ENCODE measurements around the gene NRTN.

The NRTN gene

GRCh38 chr19:5826531-5827341, 21.9 kb downstream of the NRTN start:
- peak; percentile 71 for DNase-seq (ENCODE audit: low spot score)
- TF ChIP-seq, protein P1, sequence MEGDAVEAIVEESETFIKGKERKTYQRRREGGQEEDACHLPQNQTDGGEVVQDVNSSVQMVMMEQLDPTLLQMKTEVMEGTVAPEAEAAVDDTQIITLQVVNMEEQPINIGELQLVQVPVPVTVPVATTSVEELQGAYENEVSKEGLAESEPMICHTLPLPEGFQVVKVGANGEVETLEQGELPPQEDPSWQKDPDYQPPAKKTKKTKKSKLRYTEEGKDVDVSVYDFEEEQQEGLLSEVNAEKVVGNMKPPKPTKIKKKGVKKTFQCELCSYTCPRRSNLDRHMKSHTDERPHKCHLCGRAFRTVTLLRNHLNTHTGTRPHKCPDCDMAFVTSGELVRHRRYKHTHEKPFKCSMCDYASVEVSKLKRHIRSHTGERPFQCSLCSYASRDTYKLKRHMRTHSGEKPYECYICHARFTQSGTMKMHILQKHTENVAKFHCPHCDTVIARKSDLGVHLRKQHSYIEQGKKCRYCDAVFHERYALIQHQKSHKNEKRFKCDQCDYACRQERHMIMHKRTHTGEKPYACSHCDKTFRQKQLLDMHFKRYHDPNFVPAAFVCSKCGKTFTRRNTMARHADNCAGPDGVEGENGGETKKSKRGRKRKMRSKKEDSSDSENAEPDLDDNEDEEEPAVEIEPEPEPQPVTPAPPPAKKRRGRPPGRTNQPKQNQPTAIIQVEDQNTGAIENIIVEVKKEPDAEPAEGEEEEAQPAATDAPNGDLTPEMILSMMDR (IDR thresholded peaks at IDR 0.05; ENCODE audit: extremely low read depth, missing control alignments), result no peak

GRCh38 chr19:5827342-5827890, 22.5 kb downstream of the NRTN start:
- TF ChIP-seq, protein P1 (IDR thresholded peaks at IDR 0.05; ENCODE audit: extremely low read depth, missing control alignments), result no peak
- no peak for DNase-seq (ENCODE audit: low spot score)

DNA sequence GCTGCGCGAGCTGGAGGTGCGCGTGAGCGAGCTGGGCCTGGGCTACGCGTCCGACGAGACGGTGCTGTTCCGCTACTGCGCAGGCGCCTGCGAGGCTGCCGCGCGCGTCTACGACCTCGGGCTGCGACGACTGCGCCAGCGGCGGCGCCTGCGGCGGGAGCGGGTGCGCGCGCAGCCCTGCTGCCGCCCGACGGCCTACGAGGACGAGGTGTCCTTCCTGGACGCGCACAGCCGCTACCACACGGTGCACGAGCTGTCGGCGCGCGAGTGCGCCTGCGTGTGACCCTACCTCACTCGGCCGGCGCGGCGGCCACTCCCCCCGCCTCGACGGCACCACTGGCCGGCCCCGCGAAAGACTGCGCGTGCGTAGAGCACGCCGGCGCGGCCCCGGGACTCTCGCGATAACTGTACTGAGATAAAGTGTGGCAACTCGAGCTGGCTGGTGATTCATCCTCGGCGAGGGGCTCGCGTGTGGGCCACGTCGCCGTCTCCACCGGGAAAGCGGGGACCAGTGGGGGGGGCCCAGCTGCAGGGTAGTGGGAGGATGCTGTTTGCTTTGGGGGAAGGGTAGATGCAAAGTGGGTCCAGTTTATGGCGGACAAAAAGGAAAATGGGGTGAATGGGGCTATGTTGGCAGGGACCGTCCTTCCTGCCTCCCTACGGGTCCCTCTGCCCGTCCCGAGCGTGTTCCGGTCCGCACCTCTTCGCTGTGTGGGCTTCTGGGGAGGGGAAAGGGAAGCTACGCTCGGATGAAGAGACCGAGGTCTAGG, 23.2 kb downstream of the NRTN start:
- peak; percentile 99 for DNase-seq (ENCODE audit: low spot score)
- TF ChIP-seq, protein P1 (IDR thresholded peaks at IDR 0.05; ENCODE audit: extremely low read depth, missing control alignments), result no peak

DNA sequence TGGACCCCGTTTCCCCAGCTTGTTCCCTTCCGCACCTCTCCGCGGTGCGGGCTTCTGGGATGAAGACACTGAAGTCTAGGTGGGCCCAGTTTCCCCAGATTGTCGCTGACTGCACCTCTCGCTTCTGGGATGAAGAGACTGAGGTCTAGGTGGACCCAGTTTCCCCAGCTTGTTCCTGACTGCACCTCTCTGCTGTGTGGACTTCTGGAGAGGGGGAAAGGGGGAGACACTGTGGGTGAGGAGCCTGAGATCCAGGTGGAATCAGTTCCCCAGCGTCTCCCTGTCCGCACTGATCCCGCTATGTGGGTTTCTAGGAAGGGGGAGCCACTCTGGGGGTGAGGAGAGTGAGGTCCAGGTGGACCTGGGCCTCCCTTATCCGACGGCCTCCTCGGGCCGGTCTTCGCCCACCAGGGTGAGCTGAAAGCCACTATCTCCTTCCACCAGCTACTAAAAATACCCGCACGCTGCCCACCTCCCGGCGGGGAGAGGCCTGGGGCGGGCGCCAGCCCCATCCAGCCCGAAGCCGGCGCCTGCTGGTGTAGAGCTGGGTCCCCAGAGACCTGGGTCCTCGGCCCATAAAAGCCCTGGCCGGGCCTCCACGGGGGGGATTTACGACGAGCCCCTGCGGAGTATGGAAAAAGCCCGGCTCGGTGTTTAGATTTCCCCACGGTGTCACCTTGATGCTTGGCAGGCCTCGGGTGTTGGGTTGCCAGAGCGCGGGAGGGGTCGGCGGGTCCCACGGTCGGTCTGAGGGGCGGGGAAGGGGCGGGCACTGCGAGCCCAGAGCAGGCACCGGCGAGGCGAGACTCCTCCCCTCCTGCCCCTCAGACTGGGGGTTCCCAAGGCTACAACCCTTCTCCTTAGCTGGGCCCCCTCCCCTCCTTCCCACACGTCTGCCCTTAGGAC, 24.0 kb downstream of the NRTN start:
- TF ChIP-seq, protein P1 (IDR thresholded peaks at IDR 0.05; ENCODE audit: extremely low read depth, missing control alignments), result no peak
- DNase-seq (ENCODE audit: low spot score), result peak; percentile 74

GRCh38 chr19:5829567-5830310, 24.9 kb downstream of the NRTN start:
- DNase-seq (ENCODE audit: low spot score), result no peak
- TF ChIP-seq, protein P1 (IDR thresholded peaks at IDR 0.05; ENCODE audit: extremely low read depth, missing control alignments), result no peak

- DNase-seq (ENCODE audit: low spot score), result no peak
- TF ChIP-seq, protein P1 (IDR thresholded peaks at IDR 0.05; ENCODE audit: extremely low read depth, missing control alignments), result no peak
Measured at GRCh38 chr19:5831159-5831558, 26.3 kb downstream of the NRTN start.

All from GM20000 (cell line).